RPMI8226 (cell line): ENCODE data around the gene CRTC1.

ENCODE experiments used
- DNase-seq: peaks from one replicate; pipeline ENCODE4 v3.0.0-alpha.2; 2015

The CRTC1 gene

DNA sequence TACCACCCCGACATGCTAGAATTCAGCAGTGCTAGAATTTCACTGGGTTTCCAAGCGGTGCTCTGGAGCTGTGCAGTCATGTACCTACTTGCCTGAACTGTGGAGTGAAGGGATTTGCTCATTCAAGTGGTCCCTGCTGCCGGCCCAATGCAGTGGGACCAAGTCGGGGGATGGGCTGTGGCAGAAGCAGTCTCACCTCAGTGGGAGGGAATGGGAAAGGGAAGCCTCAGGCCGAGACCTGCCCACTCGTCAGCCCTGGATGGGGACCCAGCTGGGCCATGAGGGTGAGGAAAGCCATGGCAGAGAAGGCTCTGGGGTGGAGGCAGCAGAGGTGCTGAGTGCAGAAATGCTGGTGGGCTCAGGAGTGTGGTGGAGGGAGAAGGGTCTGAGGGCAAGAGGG lies 31.7 kb upstream of the CRTC1 start:
- DNase-seq: no peak

DNA sequence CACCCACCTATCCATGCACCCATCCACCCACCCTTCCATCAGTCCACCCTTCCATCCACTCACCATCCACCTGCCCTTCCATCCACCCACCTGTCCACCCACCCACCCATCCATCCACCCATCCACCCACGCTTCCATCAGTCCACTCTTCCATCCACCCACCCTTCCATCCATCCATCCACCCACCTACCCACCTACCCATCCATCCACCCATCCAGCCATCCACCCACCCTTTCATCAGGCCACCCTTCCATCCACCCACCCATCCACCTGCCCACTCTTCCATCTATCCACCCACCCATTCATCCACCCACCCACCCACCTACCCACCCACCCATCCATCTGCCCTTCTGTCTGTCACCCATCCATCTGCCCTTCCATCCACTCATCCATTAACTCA lies 29.6 kb upstream of the CRTC1 start:
- DNase-seq: no peak

DNA sequence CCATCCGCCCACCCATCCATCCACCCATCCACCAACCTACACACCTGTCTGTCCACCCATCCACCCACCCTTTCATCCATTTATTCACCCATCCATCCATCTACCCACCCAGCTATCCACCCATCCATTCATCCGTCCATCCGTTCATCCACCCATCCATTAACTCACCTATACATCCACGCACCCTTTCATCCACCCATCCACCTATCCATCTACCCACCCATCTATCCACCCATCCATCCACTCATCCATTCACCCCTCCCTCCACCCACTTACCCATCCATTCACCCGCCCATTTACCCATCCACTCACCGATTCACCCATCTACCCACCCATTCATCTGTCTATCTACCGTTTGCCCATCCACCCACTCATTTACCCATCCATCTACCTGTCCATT lies 29.0 kb upstream of the CRTC1 start:
- no peak for DNase-seq

DNA sequence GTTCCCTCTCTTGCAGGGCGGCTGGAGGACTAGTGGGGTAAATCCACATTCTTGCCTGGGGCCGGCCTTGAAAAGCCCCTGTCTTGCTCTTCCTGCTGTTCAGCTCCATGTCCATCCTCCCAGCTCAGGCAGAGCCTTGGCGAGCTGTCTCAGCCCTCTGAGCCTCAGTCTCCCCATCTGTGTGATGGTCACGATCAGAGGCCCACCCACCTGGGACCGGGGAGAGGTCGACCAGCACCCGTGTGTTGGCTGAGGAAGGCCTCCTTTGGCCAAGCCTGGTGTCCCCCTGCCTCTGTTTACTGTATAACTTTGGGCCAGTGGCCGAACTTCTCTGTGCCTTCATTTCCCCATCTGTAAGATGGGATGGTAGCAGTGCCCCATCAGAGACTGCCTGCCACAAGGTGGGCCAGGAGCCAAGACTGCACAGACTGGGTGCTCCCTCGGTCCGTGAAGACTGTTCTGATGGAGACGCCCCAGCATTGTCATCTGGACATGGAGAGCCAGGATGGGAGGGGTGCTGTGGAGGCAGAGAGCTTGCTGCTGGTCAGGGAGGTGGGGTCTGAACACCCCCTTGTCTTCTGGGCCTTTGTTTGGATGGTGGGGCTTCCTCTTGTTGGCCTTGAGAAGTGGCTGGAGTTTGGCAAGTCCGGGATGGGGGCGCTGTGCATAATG lies 28.2 kb upstream of the CRTC1 start:
- DNase-seq: no peak

DNA sequence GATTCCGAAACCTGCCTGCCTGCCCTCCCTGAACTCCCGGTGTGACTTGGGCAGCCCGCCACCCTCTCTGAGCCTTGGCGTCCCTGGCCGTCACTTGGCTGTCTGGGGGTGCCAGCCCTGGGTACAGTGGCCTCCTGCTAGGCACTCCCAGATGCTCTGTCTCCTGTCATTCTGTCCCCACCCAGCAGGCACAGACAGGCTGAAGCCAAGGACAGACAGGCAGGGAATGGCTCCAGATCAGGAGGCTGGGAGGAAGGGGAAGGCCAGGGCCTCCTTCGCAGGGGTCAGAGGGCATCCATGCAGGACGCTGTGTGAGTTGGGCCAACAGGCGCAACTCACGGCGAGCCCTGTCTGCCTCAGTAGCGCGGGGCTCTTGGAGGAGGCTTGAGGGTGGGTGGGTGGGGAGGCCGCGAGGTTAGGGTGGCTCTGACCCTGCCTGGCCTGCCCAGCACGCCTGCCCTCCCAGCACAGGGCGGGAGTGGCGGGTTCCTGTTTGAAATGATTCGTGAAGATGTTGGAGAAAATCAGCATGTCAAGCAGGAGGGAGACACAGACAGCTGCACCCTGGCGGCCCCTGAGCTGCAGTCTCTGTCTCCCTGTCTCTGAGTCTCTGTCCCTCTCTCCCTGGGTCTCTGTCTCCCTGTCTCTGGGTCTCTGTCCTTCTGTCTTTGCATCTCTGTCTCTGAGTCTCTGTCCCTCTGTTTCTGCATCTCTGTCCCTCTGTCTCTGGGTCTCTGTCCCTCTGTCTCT lies 27.0 kb upstream of the CRTC1 start:
- DNase-seq: no peak

DNA sequence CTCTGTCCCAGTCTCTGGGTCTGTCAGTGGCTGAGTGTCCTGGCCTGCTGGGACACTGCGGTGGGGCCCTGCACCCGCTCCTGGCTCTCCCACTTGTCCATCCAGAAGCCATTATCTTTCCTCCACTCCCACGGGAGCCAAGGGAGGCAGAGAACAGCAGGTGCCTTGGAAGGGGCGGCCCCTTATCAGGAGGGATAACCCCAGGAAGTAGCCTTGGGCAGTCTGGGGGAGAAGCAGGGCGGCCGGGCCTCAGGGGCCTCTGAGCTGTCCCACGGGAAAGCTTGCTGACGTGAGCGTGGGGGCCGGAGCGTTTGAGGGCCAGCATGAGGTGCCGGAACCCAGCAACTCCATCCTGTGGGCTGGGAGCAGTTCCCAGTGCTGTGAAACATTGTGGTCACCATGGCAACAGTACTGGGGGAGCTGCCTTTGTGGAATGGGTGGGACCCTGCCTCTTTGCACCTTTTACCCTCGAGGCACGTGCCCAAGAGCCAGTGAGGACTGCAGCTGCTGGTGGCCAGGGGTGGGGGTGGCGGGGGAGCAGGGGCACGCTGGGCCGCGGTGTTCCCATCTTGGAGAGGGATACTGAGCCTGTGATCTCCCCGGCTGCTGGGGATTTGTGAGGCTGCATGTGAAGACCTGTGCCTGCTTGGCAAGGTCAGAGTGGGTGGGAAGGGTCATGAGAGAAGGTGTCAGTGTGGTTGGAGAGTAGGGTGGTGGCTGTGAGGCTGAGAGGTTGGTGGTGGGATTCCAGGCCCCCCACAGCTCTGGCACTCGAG lies 25.7 kb upstream of the CRTC1 start:
- no peak for DNase-seq

DNA sequence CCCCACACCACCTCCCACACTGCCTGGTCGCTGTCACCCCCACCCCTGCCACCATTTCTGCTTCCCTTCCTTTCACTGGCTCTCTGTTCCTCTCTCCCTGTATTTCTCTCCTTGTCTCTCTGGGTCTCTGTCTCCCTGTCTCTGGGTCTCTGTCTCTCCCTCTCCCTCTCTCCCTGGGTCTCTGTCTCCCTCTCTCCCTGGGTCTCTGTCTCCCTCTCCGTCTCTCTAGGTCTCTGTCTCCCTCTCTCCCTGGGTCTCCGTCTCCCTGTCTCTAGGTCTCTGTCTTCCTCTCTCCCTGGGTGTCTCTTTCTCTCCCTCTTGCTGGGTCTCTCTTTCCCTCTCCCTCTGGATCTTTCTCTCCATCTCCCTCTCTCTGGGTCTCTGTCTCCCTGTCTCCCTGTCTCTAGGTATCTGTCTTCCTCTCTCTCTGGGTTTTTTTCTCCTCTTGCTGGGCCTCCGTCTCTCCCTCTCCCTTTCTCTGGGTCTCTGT lies 25.1 kb upstream of the CRTC1 start:
- DNase-seq: no peak

DNA sequence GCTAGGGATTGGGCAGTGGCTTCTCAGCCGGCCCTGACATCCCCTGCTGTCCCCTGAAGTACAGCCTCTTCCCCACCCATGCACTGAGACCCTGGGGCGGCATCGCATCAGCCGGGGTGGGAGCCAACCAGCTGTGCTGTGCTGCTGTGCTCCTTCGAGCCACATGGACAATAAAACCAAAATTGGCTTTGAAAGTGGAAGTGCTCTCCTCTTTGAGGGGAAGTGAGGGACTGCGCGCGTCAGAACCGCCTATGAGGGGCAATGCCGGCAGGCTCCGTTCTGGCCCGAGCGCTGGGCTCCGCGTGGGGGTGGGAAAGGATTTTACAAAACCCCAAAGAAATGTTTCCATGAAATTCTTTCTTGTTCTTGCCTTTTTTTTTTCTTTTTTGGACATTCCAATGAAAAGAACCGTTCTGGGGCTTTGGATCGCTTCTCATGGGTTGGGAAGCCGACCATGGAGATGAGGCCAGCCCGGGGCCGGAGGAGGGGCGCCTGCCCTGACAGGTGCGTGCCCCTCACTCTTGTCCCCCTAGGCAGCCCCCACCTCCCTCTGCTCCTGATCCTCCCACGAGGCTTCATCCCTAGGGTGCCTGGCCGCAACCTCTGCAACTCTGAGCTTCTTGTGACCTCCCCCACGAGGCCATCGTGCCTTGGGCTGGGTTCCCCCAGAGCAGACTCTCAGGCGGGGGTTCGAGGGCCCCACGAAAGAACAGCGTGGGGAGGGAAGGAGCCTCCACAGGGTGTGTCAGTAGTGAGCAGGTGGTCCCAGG lies 24.0 kb upstream of the CRTC1 start:
- no peak for DNase-seq

DNA sequence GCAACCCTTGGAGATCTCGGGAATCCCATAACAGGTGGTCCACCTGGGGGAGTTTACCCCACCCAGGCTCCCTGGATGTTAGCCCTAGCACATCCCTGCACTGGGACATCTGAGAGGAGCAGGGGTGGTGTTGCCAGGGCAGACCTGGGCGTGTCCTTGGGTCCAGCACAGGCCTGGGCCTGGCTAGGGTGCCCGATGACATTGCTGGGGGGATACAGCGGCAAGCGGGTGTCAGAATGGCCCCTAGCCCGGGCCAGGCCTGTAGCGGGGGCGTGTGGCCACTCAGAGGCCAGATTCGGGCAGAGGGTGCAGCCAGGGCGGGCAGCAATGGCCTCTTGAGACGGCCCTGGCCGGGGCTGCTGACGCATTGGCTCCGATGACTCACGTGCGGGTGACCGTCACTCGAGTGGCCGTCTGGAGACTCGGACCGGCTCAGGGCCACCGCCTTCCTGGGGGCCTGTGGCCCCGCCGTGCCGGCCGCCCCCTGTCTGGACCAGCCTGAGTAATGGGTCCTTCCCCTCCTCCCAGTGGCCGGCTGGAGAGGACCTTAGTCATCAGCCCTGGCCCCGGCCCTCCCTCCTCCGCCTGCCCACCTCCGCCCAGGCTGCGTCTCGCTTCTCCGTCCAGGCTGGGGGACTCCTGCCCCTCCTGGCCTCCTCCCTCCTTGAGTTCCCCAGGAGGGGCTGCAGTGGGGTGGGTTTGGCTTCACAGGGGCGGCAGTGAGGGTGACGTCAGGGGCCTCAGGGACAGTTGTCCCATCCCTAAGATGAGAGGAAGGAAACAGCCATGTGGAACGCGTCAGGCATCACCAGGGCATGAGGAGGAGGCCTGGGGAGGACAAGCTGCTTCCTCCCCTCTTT lies 23.2 kb upstream of the CRTC1 start:
- no peak for DNase-seq

DNA sequence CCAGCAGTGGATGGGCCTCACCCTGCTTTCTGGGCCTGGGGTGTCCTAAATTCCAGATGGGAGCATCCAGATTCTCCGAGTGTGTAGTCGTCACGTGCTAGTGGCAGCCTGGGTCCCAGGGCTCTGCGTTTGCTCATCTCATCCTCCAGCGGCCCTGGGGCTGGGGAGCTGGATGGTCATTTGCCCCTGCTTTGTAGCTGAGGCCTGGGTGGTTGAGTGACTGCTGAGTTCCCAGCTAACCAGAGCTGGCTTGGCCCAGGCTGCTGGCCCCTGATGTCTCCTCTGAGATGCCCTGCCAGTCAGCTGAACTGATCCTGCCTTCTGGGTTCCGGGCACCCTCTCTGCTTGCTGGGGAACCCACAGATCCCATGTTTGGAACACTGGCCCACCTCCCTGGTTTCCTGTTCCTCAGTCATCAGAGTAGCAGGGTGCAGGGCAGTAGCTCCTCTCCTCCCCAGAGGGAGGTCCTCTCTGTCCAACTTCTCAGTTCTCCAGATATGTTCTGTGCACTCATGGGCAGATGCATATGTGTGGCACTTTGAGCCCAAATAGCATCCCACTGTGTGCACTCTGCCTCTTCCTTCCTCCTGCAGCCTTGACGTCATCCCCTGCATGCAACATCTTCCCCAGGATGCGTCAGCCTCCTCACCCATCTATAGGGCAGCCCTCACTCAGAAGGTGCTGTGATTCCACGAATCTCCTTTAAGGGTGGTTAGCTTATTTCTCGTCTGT lies 22.4 kb upstream of the CRTC1 start:
- no peak for DNase-seq

DNA sequence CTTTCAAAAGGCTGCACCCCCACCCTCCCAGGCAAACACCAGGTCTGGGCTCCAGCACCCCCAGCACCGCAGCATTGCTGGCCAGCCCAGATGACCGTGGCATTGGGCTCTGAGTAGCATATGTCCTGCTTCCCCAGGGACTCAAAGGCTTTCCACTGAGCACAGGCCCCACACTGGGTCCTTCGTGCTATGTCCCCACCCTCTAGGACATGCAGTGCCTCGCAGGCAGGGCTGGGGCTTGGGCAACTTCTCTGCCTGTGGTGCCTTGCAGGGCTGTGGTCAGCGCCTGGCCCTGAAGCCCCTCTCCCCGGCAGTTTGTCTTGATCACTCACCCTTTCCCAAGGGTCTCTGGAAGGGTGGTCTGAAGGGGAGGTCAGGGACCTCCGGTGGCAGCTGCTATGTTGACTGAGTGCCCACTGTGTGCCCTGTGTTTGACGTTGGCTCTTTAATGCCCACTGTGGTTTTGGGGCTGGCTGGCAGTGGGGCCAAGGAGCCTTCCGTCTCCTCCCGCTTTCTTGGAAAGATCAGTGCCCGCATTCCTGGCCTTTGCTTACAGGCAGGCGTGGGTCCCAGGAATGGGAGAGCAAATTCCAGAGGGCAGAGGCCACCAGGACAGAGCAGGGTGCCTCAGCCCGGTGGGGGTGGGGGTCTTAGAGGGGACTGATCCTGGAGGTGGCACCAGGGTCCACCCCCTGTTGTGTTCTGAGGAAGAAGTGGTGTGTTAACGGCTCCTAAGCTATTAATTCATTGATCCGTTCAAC lies 20.3 kb upstream of the CRTC1 start:
- DNase-seq: no peak

DNA sequence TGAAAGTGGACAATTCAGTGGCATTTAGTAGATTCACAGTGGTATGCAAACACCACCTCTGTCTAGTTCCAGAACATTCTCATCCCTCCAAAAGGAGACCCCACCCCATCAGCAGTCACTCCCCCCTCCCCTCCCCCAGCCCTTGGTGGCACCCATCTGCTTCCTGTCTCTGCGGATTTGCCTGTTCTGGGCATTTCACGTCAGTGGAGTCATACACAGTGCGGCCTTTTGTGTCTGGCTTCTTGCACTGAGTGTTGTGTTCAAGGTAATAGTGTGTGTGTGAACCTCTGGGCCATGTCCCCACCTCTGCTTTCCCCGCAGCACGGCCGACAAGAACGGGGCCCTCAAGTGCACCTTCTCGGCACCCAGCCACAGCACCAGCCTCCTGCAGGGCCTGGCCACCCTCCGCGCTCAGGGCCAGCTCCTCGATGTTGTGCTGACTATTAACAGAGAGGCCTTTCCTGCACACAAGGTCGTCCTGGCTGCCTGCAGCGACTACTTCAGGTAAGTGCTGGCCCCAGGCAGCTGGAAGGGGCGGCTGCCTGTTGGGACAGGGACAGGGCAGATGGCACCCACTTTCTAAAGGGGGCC lies 19.4 kb upstream of the CRTC1 start:
- DNase-seq: no peak

DNA sequence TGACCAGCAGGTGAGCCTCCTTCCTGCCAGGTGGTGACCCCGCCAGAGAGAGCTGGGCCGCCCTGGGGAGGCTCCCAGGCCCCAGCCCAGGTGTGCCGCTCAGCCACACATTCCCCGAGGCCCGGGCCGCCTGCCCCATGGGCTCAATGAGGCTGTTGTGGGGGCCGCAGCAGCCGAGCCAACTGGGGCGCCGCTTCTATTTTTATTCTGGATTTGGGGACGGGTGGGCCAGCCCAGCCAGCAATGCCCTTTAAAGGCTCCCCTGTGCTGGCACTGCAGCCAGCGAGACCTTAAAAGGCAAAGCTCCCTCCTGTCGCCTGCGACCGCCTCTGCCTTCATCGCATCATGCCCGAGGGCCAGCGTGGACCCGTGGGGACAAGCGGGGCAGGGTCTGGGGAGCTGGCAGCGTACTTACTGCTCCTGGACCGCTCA lies 17.7 kb upstream of the CRTC1 start:
- DNase-seq: no peak

DNA sequence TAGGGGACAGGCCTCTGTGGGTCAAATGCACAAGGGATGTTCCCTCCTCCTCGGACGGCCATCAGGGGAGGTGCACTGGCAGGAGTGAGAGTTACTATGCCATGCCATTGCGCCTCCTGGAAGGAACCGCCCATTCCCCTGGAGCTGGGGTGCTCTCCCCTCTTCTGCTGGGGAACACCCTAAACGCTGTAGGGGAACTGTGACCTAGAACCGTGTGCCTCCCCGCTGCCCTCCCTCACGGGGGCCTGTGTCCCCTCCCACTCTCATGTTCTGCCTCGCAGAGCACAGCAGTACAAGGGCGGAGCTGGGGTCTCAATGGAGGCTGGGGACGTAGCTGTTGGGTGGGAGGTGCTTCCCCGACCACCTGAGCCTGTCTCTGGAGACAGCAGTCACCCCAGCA lies 17.2 kb upstream of the CRTC1 start:
- DNase-seq: no peak

DNA sequence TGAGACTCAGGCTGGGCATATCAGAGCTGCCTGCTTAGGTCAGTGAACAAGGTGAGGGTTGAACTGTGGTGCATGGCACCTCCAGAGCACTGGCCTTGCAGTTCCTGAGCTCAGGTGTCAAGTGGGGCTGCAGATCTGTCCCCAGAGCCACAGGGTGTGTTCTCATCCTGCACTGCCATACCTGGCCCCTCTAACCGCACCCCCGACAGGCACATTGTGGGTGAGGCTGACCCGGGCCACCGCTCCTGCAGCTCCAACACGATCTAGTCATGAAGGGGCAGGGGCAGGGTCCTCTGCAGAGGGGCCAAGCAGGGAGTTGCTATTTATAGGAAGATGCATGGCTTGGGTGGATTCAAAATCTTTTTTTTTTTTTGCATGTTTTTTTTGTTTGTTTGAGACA lies 16.7 kb upstream of the CRTC1 start:
- no peak for DNase-seq

DNA sequence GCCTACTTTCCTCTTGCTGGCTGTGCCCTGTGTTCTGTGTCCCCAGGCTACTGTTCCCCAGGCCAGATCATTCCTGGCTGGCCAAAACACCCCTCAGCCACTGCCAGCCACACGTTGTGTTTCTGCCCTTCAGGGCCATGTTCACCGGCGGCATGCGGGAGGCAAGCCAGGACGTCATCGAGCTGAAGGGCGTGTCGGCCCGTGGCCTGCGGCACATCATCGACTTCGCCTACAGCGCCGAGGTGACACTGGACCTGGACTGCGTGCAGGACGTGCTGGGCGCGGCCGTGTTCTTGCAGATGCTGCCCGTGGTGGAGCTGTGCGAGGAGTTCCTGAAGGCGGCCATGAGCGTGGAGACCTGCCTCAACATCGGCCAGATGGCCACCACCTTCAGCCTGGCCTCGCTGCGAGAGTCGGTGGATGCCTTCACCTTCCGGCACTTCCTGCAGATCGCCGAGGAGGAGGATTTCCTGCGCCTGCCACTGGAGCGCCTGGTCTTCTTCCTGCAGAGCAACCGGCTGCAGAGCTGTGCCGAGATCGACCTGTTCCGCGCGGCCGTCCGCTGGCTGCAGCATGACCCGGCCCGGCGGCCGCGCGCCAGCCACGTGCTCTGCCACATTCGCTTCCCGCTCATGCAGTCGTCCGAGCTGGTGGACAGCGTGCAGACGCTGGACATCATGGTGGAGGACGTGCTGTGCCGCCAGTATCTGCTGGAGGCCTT lies 15.8 kb upstream of the CRTC1 start:
- no peak for DNase-seq

DNA sequence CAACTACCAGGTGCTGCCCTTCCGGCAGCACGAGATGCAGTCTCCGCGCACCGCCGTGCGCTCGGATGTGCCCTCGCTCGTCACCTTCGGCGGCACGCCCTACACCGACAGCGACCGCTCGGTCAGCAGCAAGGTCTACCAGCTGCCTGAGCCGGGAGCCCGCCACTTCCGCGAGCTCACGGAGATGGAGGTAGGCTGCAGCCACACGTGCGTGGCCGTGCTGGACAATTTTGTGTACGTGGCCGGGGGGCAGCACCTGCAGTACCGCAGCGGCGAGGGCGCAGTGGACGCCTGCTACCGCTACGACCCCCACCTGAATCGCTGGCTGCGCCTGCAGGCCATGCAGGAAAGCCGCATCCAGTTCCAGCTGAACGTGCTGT lies 15.2 kb upstream of the CRTC1 start:
- no peak for DNase-seq

DNA sequence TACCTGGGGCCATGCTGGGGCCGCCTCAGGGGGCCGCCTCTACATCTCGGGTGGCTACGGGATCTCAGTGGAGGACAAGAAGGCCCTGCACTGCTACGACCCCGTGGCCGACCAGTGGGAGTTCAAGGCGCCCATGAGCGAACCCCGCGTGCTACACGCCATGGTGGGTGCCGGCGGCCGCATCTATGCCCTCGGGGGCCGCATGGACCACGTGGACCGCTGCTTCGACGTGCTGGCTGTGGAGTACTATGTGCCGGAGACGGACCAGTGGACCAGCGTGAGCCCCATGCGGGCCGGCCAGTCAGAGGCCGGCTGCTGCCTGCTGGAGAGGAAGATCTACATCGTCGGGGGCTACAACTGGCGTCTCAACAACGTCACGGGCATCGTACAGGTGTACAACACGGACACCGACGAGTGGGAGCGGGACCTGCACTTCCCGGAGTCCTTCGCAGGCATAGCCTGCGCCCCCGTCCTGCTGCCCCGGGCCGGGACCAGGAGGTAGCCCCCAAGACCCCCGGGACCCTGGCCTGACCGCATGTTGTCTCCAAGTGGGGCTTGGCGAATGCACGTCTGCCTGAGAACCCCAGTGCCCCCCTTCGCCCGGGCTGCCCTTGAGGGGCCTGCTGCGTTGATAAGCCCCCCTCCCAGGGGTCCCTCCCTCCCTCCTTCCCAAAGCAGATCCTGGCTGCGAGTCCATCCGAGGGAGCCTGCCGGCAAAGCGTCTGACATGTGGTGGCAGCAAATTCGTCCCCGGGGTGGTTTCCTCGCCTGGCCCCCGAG lies 14.5 kb upstream of the CRTC1 start:
- DNase-seq: no peak

DNA sequence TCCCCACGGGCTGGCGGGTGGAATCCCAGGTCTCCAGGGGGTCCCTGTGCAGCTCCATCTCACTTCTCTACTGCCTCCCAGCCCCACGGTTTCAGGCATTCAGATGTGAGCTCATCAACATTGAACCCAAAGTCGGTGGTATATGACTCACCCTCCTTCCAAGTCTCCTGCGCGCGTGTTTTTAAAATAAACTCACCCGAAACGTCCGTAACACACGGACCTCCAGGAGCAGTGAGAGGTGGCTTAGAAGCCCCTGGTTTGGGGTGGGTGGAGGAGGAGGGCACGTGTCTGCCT lies 14.0 kb upstream of the CRTC1 start:
- no peak for DNase-seq
